GM21576 (cell line): Measurements from ENCODE around the gene IGF1R.
"Not testable (repeated sequence)": the region's sequence is repeated elsewhere in the genome, so short reads cannot be mapped to it uniquely, and the experiment has no call there.

Experiments used
- ATAC-seq: cut with Tn5 transposase; IDR thresholded peaks from one replicate; pipeline ENCODE4 v1.9.1; 2021; ENCODE audit warnings: mild to moderate bottlenecking, moderate library complexity; ENCODE audit not compliant: unreplicated experiment

IGF1R gene

DNA sequence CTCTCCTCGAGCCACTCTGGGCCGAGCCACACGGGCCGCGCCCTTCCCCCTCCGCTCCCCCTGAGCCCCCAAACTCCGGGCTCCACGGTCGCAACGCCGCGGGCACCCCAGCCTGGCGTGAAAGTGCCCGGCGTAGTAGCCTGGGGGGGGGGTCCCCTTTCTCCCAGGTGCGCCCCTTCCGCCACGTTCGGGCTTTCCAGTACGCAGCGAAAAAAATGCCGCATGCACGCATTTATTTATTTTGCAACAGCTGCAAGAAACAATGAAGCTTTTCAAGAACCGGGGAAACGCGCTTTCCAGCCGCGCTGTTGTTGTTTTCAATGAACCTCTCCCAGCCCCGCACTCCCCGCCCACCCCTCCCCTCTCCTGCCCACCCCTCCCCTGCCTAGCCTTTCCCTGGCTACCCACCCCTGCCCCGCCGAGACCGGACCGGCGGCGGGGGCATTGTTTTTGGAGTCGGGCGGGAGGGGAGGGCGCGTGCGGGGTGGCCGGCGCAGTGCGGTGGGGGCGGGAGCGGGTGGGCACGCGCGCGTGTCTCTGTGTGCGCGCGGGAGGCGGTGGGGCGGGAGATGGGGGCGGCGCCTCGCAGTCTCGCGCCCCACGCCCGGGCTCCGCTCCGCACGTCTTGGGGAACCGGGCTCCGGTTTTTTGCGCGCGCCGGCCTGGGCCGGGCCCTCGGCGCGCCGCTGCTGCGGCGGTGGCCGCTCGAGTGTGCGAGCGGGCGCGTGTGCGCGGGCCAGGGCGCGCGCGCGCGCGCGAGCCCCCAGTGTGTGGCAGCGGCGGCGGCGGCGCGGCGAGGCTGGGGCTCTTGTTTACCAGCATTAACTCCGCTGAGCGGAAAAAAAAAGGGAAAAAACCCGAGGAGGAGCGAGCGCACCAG, at the start of gene IGF1R:
Gene IGF1R (plus strand): TSS at position 766 of the 880 bp plus-strand sequence. CDS start 1,043 bp downstream, outside the sequence.
- peak; percentile 66 for ATAC-seq

DNA sequence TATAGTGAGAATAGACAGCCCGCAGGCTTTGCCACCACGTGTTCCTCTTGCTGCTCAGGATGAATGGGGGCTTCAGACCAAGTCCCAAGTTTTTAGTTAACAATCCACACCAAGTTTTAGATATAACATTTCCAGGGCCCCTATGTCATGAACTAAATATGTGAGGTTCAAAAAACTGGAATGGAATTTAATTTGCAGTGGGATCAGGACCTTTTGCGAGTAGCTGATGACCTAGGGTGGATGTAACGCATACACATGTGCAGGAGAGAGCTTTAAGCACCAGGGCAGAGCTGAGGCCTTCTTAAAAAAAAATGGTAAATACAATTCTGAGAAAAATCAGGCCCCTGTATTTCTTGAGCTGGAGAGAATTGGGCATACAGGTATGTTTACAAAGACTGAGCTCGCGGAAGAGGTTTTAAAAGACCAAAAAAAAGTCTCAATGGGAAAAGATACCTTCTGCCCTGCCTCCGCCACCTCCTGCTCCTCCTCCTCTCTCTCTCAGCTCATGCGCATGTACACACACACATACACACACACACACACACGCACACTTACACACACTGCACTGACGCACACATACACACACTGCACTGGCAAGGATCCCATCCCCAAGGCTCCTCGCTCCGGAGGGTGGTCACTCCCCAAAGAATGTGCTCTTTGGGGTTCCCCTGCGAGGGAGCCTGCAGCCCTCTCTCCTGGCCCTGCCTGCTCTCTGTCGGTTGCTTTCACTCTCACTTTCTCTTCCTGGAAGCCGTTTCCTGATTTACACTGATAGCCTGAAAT, 48.2 kb upstream of the IGF1R start:
- peak; percentile 84 for ATAC-seq

- ATAC-seq: no peak
Observed at GRCh38 chr15:98604983-98605382, 43.4 kb upstream of the IGF1R start.

DNA sequence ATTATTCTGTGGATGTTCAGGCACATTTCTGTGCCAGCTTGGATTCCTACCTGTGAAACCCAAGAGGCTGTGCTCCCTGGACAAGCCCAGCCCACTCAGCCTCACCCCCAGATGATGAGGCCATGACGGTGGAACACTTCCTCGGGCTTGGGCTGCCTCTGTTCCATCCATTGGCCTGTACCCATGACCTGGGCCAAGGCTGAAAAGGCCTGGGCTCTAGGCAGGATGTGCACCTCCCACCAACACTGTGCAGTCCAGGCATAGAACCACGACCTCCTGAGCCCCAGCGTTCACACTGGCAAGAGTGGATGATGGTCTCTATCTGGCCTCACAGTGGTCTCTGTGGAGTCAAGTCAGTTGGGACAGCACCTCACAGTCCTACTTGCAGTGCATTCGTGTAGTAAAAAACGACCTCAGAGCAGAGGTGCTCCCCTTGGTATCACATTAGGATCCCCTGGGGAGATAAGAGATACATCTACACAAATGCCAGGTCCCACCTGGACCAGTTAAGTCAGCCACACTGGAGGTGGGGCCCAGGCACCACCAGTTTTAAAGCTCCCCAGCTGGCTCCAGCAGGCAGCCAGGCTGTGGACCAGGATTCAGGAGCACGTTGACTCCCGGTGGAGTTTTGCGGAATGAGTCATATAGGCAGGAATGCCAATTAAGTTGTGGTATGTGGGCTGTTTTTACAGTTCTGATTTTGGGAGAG, 39.0 kb upstream of the IGF1R start:
- no peak for ATAC-seq

DNA sequence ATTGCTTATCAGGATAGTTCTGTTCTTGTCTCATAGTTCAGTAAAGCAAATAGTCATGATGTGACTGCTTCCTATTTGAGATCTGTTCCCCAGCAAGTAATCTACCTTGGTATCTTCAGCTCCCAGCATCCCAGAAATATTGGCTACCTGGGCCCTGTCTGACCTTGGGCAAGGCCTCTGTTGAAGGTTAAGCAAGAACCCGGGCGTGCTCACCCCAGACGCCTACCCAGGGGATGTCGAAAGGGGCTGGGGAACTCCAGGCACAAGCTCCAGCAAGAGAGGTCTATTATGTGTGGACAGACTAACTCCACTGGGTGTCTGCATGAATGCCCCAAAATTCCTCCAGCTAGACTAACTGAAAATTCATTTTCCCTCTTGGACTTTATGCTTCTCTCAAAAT, 37.3 kb upstream of the IGF1R start:
- ATAC-seq: no peak

DNA sequence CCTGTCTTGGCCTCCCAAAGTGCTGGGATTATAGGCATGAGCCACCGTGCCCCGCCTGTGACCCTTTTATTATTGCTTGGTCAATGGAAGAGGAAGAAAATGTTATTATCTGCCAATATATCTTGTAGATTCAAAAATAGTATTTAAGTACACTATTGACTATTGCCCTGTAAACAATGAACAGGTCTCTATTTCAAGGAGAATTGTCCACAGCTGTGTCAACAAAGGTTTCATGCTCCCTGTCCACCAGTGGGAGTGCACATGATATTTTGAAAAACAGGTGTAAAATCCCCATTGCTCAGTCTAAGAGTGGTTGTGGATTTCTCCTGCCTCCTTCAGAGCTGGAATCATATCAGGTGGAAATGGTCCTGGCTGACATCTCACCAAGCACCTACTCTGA, 36.5 kb upstream of the IGF1R start:
- ATAC-seq: no peak

DNA sequence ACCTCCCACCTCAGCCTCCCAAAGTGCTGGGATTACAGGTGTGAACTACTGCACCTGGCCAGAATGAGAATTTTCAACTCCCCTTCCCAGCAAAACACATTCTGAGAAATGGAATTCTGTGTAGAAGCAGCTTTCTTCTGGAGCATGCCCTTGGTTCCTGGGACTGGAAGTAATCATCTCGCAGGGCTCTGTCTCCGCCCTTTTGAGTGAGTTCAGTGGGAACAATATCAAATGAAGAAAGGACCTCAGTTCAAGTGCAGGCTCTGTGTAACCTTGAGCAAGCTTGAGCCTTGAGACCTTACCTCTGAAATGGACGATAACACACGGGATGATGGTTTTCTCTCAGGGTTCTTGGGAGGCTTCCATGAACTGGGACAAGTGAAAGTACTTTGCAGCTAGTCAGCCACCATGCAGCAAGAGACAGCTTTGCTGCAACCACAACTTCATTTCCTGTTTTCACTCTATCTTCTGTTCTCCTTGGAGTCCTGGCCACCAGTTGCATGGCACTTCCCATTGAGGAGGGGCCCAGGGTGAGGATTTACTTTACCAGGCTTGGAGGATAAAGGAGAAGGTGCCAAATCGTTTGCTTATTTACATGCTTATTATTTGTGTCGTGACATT, 35.7 kb upstream of the IGF1R start:
- no peak for ATAC-seq

- ATAC-seq: no peak
Observed at GRCh38 chr15:98614681-98615080, 33.7 kb upstream of the IGF1R start.

GRCh38 chr15:98616397-98616796, 31.9 kb upstream of the IGF1R start:
- ATAC-seq: no peak

- ATAC-seq: no peak
Observed at GRCh38 chr15:98617328-98617980, 30.9 kb upstream of the IGF1R start.

- ATAC-seq: not testable (repeated sequence)
Observed at GRCh38 chr15:98618576-98618975, 29.8 kb upstream of the IGF1R start.

DNA sequence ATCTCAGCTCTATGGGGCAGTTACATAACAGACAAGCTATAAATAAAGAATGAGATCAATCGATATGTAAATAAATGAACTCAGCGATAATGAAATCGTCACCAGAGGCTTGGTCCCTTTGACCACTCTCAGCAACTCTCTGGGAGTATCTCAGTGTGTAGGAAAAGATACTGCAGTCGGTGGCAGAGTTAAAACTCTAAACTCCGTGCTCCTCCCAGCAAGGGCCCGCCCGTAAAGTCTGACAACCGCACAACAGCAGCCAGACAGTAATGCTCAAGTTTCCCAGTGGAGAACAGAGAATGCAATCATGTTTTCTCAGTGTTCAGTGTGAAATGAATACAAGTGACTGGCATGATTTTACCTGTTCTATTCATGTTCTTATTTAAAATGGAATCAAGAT, 28.3 kb upstream of the IGF1R start:
- ATAC-seq: no peak

DNA sequence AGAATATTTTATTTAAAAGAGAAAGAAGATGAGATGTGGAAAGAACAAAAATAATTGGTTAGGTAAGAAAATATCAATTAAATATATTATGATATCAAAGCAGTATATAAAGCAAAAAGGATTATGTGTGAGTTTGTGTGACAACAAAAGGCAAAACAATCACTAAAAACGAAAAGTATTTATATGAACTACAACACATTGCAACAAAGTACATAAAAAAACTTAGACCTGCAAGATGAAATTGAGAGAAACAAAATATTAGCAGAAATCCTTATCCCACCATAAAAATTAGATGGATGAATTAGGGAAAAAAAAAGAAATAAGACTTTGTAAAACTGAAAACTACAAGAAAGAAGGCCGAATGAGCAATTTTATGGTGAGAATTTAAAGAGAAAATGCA, 27.3 kb upstream of the IGF1R start:
- no peak for ATAC-seq

DNA sequence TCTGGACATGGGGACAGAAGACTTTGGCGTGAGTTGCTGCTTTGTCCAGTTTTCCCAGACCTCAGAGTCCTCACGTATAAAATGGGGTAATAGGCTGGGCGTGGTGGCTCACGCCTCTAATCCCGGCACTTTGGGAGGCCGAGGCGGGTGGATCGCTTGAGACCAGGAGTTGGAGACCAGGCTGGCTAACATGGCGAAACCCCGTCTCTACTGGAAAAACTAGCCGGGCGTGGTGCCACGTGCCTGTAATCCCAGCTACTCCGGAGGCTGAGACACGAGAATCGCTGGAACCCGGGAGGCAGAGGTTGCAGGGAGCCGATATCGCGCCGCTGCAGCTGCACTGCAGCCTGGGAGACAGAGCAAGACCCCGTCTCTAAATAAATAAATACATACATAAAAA, 22.7 kb upstream of the IGF1R start:
- no peak for ATAC-seq

DNA sequence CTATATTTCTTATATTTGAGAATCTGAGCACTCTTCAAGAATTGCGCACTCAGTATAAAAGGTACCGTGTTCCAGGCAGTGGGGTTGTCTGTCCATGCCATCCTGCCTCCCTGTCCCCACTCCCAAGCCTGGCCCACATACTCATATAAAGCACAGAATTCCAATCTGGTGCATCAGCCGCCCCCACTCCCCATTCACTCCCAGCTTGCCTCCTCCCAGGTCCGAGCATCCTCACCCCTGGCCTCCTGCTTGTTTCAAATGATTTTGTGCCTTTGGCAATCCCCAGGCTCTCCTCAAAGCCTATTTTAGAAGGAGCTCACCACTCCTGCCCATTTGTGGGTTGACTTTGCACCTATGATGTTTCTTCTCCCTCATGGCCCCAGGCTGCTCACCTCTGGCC, 22.2 kb upstream of the IGF1R start:
- no peak for ATAC-seq

- no peak for ATAC-seq
Observed at GRCh38 chr15:98628216-98628615, 20.1 kb upstream of the IGF1R start.

DNA sequence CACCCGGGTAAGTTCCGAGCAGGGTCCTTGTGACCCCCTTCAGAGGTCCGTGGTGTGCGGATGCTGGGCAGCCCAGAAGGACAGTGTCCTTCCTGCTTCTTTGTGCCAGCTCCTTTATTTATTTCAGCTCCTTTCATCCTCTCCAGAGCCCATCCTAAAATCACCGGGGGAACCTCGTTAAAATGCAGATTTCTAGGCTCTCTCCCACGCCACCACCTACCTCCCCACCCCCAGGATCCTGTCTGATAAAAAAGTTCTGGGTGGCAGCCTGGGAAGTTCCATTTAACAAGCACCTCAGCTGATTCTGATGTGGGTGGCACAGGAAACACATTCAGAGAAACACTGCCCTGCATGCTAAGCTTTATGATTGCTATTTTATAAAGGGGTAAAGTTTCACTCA, 12.5 kb upstream of the IGF1R start:
- no peak for ATAC-seq

GRCh38 chr15:98643115-98643514, 5.2 kb upstream of the IGF1R start:
- no peak for ATAC-seq

GRCh38 chr15:98646546-98647025, 1.8 kb upstream of the IGF1R start:
- no peak for ATAC-seq

GRCh38 chr15:98647026-98647773, 1.1 kb upstream of the IGF1R start:
- ATAC-seq: peak; percentile 49
